GM18861 (cell line): ENCODE data around the gene FBXO46.
A peak's percentile ranks its signal among the peaks of the same experiment; 100 is the strongest.
"Not testable (repeated sequence)": the region's sequence is repeated elsewhere in the genome, so short reads cannot be mapped to it uniquely, and the experiment has no call there.

Experiments used
- ATAC-seq: cut with Tn5 transposase; IDR thresholded peaks from one replicate; pipeline ENCODE4 v1.9.1; 2021; ENCODE audit not compliant: unreplicated experiment

The FBXO46 gene

GRCh38 chr19:45687599-45687998 lies 43.1 kb downstream of the FBXO46 start:
- ATAC-seq, result no peak

DNA sequence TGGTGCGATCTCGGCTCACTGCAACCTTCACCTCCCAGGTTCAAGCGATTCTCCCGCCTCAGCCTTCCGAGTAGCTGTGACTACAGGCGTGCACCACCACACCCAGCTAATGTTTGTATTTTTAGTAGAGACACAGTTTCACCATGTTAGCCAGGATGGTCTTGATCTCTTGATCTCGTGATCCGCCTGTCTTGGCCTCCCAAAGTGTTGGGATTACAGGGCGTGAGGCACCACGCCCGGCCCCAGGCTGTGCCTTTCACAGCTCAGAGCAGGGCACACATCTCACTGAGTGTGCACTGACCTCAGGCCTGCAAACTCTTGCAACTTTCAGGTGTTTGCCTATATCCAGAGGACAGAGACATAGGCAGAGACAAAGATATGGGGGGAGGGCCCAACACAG lies 45.7 kb downstream of the FBXO46 start:
- ATAC-seq, result not testable (repeated sequence)

- ATAC-seq, result no peak
These were observed 47.8 kb downstream of the FBXO46 start for GRCh38 chr19:45682908-45683307.

DNA sequence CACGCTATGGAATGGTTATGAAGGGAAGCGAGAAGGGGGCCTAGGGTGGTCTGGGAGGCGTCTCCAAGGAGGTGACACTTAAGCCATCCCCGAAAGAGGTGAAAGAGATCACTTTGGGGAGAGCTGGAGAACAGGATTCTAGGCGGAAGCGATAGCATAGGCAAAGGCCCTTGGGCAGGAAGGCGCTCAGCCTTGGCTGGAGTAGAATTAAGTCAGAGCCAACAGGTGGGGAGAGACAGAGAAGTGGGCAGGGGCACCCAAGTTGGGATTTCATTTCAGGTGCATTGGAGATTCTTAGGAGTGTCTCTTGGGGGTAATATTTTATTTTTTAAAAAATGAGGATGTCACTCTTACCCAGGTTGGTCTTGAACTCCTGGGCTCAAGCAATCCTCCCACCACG lies 48.6 kb downstream of the FBXO46 start:
- ATAC-seq, result no peak

GRCh38 chr19:45681391-45682015 lies 49.2 kb downstream of the FBXO46 start:
- peak; percentile 66 for ATAC-seq

DNA sequence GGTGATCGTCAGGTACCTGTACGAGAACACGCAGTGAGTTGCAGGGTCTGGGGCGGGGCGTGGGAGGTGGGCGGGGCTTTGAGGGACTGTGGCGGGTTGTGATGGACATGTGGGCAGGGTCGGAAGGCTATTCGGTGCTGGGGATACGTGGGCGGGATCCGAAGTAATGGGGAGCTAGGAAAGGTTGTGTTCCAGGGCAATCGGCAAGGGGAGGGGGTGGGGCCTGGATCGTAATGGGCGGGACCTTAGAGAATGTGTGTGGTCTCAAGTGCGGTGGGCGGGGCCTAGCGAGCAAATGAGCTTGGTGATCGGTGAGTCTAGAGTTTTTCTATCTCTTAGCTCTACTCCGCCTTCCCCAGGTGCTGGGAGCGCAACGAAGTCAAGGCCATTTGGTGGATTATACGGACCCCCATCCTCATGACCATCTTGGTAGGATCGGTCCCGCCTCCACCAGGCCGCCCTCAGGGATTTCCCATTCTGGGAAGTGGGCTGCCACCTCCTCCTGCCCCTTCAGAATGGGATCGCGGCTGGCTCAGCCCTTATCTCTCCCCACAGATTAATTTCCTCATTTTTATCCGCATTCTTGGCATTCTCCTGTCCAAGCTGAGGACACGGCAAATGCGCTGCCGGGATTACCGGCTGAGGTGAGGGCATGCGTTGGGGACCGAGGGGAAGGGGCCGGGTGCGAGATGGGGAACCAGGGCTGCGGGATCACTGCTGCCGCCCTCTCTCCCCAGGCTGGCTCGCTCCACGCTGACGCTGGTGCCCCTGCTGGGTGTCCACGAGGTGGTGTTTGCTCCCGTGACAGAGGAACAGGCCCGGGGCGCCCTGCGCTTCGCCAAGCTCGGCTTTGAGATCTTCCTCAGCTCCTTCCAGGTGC lies 53.1 kb downstream of the FBXO46 start:
- ATAC-seq, result no peak

- no peak for ATAC-seq
These were observed 53.8 kb downstream of the FBXO46 start for GRCh38 chr19:45676851-45677263.

- no peak for ATAC-seq
These were observed 55.8 kb downstream of the FBXO46 start for GRCh38 chr19:45674946-45675345.

- peak; percentile 43 for ATAC-seq
These were observed 59.8 kb downstream of the FBXO46 start for GRCh38 chr19:45670670-45671453.

- ATAC-seq, result no peak
These were observed 62.3 kb downstream of the FBXO46 start for GRCh38 chr19:45668342-45668871.

DNA sequence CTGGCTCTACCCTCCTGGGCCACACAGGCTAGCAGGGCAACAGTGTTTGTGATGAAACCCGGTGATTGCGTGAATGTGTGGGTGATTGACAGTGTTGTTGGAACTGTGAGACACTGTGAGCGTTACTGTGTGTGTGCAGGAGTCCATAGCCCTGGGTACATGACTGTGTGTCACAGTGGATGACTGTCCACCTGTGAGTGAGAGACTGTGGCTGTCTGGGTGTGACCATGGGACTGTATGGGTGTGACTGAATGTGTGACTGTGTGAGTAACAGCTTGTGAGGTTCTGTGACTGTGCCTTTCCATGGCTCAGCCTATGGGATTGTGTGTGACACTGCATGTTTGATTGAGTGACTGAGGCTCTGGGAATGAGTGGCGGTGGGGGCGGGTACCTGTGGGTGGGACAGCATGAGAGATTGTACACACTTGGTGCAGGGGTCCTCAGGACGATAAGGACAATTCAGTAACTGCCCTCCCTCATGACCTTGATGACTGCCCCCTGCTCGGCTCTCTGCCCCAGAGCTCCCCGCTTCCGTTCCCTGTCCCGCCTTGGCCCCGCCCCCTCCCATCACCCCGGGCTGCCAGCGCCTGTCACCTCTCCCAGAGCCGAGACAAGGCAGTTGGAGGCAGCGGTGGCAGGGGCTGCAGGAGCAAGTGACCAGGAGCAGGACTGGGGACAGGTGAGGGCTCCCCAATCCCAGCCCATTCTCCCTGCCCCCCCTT lies 62.9 kb downstream of the FBXO46 start, which contains the start of gene GIPR:
Gene GIPR (plus strand): TSS at position 602 of the 722 bp plus-strand sequence. CDS start 1,300 bp downstream, outside the sequence.
- ATAC-seq, result no peak

- ATAC-seq, result no peak
These were observed 66.1 kb downstream of the FBXO46 start for GRCh38 chr19:45664575-45664974.

GRCh38 chr19:45663800-45664199 lies 66.9 kb downstream of the FBXO46 start:
- ATAC-seq, result no peak

DNA sequence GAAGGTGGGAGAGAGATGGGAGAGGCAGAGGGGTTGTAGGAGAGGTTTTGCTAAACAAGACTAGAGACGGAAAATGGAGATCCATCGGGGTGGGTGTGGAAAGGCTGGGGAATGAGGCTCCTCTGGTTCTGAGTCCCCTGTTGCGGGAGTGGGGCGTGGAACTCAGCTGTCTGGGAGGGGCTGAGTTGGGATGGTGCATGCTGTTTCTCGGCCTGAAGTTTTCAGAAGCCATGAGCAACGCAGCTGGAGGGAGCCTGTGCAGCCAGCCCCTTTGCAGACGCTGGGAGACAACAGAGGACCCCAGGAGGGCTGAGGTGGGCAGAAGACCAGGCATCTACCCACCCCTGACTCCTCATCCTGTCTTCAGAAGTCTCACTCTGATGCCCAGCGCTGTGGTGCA lies 70.1 kb downstream of the FBXO46 start:
- ATAC-seq, result no peak
